ENCODE results near the gene PHLDB3.

GRCh38 chr19:43548706-43549105 lies 44.2 kb upstream of the PHLDB3 start:
- TF ChIP-seq EP300 (IDR thresholded peaks at IDR 0.05) (no peak), CTCF (IDR thresholded peaks at IDR 0.05) (no peak), POLR2AphosphoS5 (IDR thresholded peaks at IDR 0.05) (no peak), POLR2A (IDR thresholded peaks at IDR 0.05) (no peak)

All from sigmoid colon (tissue), 4 donors.